HG03025 (cell line): ENCODE data around the gene C19orf53.
A peak's percentile ranks its signal among the peaks of the same experiment; 100 is the strongest.
"Not testable (repeated sequence)": the region's sequence is repeated elsewhere in the genome, so short reads cannot be mapped to it uniquely, and the experiment has no call there.

Source experiments
- ATAC-seq: cut with Tn5 transposase; IDR thresholded peaks from one replicate; pipeline ENCODE4 v1.9.1; 2021; ENCODE audit warnings: mild to moderate bottlenecking, moderate library complexity; ENCODE audit not compliant: unreplicated experiment, low FRiP score

Gene C19orf53

GRCh38 chr19:13774217-13775191 lies at the start of gene C19orf53:
Gene C19orf53 (plus strand): TSS chr19:13774456. CDS start chr19:13774478, 22 bp downstream.
- ATAC-seq = peak; percentile 71

GRCh38 chr19:13726323-13726722 lies 47.9 kb upstream of the C19orf53 start:
- ATAC-seq = no peak

GRCh38 chr19:13727798-13728197 lies 46.5 kb upstream of the C19orf53 start:
- no peak for ATAC-seq

GRCh38 chr19:13729859-13730258 lies 44.4 kb upstream of the C19orf53 start:
- ATAC-seq = no peak

DNA sequence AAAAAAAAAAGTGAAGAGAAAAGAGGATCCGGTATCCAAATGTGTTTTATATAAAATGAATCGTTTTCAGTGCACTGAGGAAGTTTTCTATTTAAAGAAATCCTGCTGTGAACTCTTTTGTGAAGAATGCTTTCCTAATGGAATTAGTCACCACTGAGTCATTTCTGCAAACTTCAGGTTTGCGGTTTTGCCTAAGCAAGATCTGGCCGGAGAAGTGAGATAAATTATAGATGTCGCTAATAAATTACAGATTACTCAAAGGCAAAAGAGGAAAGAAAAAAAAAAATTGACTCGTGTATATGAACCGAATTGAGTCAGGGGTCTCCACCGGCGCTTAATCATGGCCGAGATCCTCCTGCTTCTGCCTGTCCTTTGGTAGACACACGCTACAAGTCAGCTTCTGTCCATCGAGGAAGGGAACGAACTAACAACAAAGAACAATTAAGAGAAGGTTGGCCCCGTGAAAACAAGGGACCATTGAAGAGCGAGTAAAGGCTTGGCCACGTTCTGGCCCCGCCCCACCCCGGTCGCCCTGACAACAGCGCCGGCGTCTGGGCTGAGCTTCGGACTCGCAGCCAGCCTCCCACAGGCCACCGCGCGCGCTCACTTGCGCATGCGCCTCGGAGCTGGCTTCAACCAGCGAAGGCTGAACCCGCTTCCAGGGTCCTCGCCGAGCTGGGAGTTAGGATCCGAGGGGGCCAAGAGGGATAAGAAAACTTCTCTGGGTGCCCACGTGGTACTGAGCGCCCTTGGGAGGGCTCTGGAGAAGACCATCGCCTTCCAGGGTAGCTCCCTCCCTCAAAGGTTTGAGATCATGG lies 42.9 kb upstream of the C19orf53 start:
- ATAC-seq = peak; percentile 94

- no peak for ATAC-seq
Measured at GRCh38 chr19:13732337-13732736, 41.9 kb upstream of the C19orf53 start.

GRCh38 chr19:13734751-13735150 lies 39.5 kb upstream of the C19orf53 start:
- ATAC-seq = no peak

- no peak for ATAC-seq
Measured at GRCh38 chr19:13738073-13738472, 36.2 kb upstream of the C19orf53 start.

- no peak for ATAC-seq
Measured at GRCh38 chr19:13741893-13742292, 32.4 kb upstream of the C19orf53 start.

GRCh38 chr19:13742756-13743155 lies 31.5 kb upstream of the C19orf53 start:
- ATAC-seq = no peak

- no peak for ATAC-seq
Measured at GRCh38 chr19:13744174-13744573, 30.1 kb upstream of the C19orf53 start.

DNA sequence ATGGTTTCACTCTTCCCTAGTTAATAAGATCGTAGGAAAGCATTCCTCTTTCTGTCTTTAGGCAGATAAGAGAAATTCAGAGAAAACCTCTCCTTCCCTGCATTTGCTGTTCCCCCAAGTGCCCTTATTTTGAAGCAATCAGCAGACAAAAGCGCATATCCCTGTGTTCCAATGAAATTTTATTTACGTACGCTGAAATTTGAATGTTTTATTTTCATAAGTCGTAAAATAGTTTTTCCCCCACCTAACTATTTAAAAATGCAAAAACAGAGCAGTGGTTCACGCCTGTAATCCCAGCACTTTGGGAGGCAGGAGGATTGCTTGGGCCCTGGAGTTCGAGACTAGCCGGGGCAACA lies 27.2 kb upstream of the C19orf53 start:
- ATAC-seq = no peak

DNA sequence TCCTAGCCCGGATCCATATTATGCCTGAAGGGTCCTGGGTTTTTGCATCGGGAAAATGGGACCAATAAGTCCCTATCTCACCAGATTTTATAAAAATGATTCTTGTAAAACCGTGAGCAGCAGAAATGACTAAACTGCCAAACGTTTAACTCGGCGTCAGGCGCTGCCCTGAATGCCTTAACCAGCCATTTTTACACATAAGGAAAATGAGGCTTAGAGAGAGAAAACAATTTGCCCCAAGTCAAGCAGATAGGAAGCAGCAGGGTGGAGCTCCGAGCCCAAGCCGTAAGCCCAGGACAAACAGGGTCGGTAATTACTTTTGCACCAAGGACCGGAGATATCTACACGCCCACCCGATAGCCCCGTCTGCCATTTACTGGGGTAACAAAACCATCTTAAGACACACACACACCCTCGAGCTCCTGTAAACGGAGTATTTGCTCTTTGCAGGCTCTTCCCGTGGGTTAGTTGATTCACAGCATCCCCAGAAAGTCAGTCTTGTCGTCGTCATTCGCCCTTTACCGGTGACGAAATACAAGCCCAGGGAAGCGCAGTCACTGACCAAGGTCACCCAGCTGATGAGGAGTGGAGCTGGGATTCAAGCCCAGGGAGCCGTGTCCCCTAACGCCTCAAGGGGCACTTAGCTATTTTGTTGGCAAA lies 26.0 kb upstream of the C19orf53 start:
- ATAC-seq = no peak

DNA sequence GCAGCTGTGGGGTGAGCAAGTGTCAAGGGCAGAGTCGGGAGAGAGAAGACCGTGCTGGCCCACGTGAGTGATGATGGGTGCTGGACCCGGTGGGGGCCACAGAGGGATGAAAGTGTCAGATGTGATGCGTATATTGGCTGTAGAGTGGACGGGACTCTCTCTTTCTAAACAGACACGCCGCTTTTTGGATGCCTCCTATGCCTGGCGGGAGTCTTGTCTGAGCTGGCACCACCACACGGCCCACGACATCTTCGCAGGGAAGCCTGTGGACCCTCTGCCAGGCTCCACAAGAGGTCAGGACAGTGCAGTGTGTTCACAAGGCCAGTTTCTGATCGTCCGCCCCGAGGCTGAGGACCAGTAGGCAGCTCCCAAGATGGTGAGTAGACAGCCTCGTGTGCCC lies 22.8 kb upstream of the C19orf53 start:
- no peak for ATAC-seq

GRCh38 chr19:13753622-13754021 lies 20.6 kb upstream of the C19orf53 start:
- ATAC-seq = not testable (repeated sequence)

DNA sequence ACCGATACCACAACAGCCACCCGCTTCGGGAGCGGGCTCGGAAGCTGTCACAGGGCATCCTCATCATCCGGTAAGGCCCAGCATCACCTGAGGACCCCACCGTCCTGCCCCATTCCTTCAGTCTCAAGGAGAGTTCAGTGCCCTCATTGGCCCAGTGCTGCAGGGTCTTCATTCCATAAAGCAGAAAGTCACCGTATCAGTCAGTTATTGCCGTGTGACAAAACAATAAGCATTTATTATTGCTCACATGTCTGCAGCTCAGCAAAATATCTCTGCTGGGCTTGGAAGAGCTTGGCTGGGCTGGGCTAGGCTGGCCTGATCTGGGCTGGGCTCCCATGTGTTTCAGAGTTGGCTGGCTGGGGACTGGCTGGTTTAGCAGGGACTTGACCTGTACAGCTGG lies 18.0 kb upstream of the C19orf53 start:
- no peak for ATAC-seq

DNA sequence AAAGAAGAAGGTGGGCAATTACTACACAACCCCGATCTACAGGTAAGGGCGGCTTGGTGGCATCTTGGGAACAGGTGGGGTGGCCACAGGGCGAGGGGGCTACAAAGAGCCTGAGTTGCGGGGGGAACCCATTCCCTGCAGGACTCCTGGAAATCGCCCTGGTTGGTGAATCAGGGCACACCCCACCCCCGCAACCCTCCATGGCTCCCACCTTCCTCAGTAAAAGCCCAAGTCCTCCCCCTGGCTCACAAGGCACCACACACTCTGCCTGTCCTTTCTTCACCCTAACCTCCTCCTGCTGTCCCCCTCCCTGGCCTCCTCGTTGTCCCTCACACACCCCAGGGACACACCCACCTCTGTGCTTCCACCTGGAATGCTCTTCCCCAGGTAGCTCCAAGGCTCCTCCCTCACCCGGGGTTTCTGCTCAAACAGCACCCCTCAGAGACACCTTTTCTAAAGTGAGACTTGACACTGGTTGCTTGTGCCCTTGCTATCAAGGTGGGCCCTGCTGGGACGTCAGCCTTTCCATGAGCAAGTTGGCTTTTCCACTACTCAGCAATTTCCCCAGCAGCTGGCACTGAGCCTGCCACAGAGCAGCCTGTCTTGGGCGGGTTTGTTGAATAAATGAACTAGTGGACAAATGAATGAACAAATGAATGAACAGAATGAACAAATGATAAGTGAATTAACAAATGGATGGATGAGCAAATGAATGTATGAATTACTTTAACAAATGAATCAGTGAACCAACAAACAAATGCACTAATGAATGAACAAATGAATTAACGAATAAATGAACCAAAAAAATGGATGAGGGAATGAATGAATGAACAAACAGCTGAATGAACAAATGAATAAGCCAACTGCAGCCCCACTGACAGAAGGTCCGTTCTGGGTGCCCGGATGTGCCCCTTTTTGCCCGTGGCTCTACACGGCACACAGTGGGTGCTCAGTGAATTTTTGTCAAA lies 16.2 kb upstream of the C19orf53 start:
- ATAC-seq = no peak

- no peak for ATAC-seq
Measured at GRCh38 chr19:13758795-13759194, 15.5 kb upstream of the C19orf53 start.

DNA sequence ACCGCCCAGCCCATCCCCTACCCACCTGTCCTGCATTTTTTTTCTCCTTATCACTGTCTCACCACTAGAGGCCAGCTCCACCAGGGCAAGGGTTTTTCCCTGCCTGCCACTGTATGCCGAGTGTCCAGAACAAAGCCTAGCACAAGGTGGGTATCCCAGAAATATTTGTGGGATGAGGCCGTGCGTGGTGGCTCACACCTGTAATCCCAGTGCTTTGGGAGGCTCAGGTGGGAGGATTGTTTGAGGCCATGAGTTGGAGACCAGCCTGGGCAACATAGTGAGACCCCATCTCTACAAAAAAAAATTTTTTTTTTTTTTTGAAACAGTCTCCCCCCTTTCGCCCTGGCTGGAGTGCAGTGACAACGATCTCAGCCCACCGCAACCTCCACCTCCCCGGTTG lies 12.8 kb upstream of the C19orf53 start:
- no peak for ATAC-seq
